ENCODE results near the gene NAA38.

DNA sequence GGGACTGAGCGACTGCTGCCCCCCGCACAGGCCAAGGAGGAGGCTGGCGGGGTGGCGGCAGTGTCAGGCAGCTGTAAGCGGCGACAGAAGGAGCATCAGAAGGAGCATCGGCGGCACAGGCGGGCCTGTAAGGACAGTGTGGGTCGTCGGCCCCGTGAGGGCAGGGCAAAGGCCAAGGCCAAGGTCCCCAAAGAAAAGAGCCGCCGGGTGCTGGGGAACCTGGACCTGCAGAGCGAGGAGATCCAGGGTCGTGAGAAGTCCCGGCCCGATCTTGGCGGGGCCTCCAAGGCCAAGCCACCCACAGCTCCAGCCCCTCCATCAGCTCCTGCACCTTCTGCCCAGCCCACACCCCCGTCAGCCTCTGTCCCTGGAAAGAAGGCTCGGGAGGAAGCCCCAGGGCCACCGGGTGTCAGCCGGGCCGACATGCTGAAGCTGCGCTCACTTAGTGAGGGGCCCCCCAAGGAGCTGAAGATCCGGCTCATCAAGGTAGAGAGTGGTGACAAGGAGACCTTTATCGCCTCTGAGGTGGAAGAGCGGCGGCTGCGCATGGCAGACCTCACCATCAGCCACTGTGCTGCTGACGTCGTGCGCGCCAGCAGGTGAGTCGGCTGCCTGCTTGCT, 8.1 kb downstream of the NAA38 start:
- TF ChIP-seq, protein P1, sequence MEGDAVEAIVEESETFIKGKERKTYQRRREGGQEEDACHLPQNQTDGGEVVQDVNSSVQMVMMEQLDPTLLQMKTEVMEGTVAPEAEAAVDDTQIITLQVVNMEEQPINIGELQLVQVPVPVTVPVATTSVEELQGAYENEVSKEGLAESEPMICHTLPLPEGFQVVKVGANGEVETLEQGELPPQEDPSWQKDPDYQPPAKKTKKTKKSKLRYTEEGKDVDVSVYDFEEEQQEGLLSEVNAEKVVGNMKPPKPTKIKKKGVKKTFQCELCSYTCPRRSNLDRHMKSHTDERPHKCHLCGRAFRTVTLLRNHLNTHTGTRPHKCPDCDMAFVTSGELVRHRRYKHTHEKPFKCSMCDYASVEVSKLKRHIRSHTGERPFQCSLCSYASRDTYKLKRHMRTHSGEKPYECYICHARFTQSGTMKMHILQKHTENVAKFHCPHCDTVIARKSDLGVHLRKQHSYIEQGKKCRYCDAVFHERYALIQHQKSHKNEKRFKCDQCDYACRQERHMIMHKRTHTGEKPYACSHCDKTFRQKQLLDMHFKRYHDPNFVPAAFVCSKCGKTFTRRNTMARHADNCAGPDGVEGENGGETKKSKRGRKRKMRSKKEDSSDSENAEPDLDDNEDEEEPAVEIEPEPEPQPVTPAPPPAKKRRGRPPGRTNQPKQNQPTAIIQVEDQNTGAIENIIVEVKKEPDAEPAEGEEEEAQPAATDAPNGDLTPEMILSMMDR (conservative IDR thresholded peaks at IDR 0.05), result no peak
- no peak for TF ChIP-seq ZFX (IDR thresholded peaks at IDR 0.05)
